DOHH2 (cell line): ENCODE results near the gene TMEM253.

Experiments
- CTCF ChIP-seq: fragments of 200-600 bp; sonication (generic); IDR thresholded peaks from one replicate; pipeline ENCODE4 v1.5.1; 2014; ENCODE audit warnings: antibody characterized with exemption, mild to moderate bottlenecking, low read depth, low read length; ENCODE audit not compliant: poor library complexity, severe bottlenecking
- EZH2phosphoT487 ChIP-seq: fragments of 200-600 bp; sonication (generic); IDR thresholded peaks from 2 replicates; pipeline ENCODE4 v1.6.1; 2017; ENCODE audit warnings: borderline replicate concordance, mild to moderate bottlenecking, antibody characterized with exemption, low read length, moderate library complexity, mixed read lengths

- TF ChIP-seq CTCF = no peak
- no peak for TF ChIP-seq EZH2phosphoT487
These were observed 25.0 kb upstream of the TMEM253 start for GRCh38 chr14:21075719-21076437.
